ENCODE measurements around the gene IL21R.
A peak's percentile ranks its signal among the peaks of the same experiment; 100 is the strongest.

Gene IL21R

DNA sequence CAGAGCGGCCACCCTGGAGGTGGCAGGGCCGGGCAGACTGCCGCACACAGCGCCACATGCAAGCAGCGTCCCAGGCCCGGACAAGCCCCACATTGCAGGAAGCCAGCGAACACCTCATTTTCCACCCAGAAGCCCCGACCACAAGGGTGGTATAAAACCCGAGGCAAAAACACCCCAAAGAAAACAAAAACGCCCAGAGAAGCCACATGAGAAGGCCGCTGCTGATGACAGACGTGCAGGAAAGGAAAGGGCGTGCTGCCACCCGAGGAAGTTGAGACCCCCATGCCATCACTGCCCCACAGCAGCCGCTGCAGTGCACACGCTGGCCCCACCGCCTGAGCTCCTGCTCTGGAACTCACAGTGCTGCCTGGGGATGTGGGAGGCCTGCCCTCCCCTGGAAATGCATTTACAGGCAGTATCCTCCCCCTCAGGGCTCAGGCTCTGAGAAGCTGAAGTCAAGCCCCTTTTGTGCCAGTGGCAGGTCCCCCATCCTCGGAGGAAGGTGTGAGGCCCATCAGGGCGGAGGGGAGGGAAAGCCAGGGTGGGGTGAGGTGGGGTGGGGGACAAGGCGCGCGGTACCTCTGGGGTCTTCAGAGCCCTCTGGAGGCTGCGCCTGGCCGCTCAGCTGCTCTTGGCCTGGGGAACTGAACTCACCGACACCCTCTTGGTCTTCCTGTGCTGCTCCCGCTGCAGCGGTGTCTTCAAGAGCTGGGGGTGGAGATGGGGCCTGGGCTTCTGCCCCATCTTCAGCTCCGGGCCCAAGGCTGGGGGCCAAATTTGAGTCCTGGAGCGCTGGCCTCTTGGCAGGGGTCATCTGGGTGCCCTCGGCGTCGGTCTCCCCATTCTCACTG lies 62.0 kb downstream of the IL21R start:
- TF ChIP-seq, protein P1, sequence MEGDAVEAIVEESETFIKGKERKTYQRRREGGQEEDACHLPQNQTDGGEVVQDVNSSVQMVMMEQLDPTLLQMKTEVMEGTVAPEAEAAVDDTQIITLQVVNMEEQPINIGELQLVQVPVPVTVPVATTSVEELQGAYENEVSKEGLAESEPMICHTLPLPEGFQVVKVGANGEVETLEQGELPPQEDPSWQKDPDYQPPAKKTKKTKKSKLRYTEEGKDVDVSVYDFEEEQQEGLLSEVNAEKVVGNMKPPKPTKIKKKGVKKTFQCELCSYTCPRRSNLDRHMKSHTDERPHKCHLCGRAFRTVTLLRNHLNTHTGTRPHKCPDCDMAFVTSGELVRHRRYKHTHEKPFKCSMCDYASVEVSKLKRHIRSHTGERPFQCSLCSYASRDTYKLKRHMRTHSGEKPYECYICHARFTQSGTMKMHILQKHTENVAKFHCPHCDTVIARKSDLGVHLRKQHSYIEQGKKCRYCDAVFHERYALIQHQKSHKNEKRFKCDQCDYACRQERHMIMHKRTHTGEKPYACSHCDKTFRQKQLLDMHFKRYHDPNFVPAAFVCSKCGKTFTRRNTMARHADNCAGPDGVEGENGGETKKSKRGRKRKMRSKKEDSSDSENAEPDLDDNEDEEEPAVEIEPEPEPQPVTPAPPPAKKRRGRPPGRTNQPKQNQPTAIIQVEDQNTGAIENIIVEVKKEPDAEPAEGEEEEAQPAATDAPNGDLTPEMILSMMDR (IDR thresholded peaks at IDR 0.05; ENCODE audit: low read depth, low read length), result no peak
- no peak overlapping the region for H3K4me3 ChIP-seq (replicated peaks in 1 of 2; ENCODE audit: low read depth in 2 of 2, low read length in 2 of 2)
- no peak for DNase-seq (ENCODE audit: low read depth in 2 of 2)

DNA sequence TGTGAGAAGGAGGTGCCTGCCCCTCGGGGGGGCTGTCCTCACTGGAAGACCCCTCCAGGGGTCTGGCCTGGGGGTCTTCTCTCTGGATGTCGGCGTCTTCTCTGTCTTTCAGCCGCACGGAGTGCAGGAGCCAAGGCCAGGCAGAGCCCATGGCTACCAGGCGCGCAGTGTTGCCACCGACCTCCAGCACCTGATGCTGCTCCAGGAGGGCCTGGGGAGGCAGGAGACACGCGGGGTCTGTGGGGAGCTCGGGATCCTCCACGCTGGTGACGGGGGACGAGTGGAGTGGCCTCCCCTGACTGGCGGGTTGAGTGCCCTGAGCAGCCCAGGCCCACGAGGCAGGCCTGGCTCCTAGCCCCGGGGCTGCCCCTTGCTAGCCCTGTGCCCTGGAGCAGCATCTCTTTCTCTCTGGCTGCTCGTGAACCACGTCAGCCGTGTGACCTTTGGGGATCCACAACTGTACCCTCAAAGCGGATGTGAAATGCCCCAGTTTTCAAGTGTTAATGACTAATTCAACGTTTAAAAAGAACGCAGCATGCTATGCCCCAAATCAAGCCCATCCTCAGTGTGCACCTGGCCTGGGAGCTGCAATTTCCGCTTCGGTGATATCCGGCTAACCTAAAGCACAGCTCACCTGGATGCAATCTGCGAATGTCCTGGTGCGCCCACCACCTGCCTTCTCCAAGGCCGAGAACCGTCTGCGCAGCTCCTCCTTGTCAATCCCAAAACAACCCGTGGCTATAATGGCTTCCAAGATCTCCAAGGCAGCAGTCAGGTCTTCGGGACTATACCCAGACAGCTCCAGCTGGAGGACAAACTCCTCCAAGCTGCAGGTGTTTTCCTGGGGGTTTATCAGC lies 62.9 kb downstream of the IL21R start:
- no peak for DNase-seq (ENCODE audit: low read depth in 2 of 2)
- H3K4me3 ChIP-seq (replicated peaks in 1 of 2; ENCODE audit: low read depth in 2 of 2, low read length in 2 of 2), result no peak overlapping the region
- TF ChIP-seq, protein P1 (IDR thresholded peaks at IDR 0.05; ENCODE audit: low read depth, low read length), result no peak

DNA sequence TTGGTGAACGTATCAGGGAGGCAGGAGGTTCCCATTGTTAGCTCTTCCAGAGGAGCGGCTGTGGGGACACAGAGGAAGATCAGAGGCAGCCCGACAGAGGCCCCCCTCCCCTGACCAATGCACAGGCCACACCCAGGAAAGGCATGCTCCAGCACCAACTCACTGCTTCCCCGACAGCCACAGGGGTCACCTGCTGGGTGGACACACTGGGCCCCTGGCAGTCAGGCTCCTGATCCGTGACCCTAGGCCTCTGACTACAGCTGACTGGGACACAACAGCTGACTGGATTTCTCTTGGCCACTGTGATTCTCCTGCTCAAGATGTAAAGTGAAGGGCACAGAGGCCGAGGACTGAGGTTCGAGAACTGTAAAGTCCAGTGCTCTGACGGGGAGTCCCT lies 63.5 kb downstream of the IL21R start:
- H3K4me3 ChIP-seq (replicated peaks in 1 of 2; ENCODE audit: low read depth in 2 of 2, low read length in 2 of 2), result no peak overlapping the region

DNA sequence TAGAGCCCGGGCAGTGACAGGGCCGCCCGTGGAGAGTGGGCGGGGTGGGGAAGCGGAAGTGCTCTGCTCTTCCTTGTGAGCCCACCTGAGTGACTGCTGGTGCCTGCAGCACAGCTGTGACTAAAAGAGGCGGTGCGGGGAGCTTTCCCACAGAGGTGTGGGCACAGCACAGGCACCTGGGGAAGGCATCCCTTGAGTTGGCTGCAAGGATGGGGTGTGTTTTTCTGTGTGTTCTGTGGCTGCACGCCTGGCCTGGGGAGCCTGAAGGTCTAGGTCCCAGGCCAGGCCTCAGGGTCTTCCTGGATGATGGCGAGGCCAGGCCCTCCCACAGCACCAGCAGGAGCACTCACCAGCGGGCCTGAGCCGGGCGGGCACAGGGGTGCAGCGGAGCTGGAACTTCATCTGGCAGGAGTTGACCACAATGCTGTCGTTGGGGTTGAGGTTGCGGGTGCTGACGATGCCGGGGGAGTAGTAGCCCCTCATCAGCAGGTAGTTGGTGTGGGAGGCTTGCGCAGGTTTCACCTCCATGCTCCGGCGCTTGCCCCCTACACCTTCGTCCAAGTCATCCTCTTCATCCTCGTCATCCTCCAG lies 67.1 kb downstream of the IL21R start:
- DNase-seq (ENCODE audit: low read depth in 2 of 2), result no peak
- TF ChIP-seq, protein P1 (IDR thresholded peaks at IDR 0.05; ENCODE audit: low read depth, low read length), result no peak
- no peak overlapping the region for H3K4me3 ChIP-seq (replicated peaks in 1 of 2; ENCODE audit: low read depth in 2 of 2, low read length in 2 of 2)

More for the DNA sequence above, 63.5 kb downstream of the IL21R start:
- TF ChIP-seq, protein P1 (IDR thresholded peaks at IDR 0.05; ENCODE audit: low read depth, low read length), result no peak
- DNase-seq (ENCODE audit: low read depth in 2 of 2), result no peak

DNA sequence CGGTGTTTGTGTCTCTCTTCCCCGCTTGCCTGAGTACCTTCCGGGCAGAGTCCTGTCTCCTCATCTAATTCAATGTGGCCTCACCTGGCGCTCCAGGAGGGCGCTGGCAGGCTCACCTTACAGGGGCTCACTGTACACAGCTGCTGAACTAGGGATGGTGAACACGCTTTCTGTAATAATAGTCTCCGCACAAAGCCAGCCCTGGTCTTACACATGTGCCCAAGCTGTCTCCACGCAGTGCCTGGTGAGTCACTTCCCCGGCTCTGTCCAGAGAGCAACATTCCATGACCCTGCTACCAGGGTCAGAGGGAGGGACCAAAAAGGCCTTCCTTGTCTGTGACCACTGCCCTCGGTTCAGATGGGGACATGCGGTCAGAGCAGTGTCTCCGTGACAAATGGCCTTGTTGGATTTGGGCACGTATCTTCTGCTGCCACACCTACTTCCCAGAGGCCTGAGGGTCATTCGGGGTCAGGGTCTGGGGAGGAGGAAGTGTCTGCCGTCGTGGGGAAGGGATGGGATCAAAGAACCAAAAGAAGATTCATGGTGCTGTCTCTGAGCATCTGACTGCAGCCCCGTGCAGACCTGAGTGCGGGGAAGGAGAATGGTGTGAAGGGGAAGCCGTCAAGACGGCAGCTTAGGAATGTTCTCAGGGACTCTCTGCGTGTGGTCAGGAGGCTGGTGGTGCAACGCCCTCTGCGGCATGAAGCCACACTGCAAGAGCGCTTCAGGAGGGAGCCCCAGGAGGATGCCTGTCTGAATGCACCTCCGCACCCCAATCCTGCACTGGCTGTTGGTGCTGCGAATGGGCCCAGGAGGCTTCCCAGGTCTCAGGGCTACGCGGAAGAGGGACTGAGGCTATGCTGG lies 68.8 kb downstream of the IL21R start:
- TF ChIP-seq, protein P1 (IDR thresholded peaks at IDR 0.05; ENCODE audit: low read depth, low read length), result no peak
- H3K4me3 ChIP-seq (replicated peaks in 1 of 2; ENCODE audit: low read depth in 2 of 2, low read length in 2 of 2), result no peak overlapping the region
- DNase-seq (ENCODE audit: low read depth in 2 of 2), result peak; percentile 58 to 86

DNA sequence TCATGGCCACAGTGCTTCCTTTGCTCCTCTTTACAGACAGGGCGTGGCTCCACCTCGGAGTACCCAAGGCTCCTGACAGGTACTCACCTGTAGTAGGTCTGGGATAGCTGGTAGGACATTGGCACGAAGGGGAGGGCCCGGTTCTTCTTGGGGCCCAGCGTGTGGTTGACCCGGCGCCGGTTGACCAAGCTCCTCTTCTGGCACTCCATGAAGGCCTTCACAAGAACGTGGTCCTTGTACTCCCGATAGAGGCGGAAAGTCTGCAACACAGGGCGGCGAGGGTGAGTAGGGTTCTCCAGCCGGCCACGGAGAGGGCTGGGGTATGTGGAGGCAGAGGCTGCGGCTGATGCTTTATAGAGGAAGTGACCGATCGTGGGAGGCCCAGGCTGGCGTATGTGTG lies 69.7 kb downstream of the IL21R start:
- TF ChIP-seq, protein P1 (IDR thresholded peaks at IDR 0.05; ENCODE audit: low read depth, low read length), result no peak
- no peak for DNase-seq (ENCODE audit: low read depth in 2 of 2)
- no peak overlapping the region for H3K4me3 ChIP-seq (replicated peaks in 1 of 2; ENCODE audit: low read depth in 2 of 2, low read length in 2 of 2)

All from cardiac fibroblast (primary cell).